ENCODE results near the gene PCNX4.
"Not testable (repeated sequence)": the region's sequence is repeated elsewhere in the genome, so short reads cannot be mapped to it uniquely, and the experiment has no call there.

PCNX4 gene

DNA sequence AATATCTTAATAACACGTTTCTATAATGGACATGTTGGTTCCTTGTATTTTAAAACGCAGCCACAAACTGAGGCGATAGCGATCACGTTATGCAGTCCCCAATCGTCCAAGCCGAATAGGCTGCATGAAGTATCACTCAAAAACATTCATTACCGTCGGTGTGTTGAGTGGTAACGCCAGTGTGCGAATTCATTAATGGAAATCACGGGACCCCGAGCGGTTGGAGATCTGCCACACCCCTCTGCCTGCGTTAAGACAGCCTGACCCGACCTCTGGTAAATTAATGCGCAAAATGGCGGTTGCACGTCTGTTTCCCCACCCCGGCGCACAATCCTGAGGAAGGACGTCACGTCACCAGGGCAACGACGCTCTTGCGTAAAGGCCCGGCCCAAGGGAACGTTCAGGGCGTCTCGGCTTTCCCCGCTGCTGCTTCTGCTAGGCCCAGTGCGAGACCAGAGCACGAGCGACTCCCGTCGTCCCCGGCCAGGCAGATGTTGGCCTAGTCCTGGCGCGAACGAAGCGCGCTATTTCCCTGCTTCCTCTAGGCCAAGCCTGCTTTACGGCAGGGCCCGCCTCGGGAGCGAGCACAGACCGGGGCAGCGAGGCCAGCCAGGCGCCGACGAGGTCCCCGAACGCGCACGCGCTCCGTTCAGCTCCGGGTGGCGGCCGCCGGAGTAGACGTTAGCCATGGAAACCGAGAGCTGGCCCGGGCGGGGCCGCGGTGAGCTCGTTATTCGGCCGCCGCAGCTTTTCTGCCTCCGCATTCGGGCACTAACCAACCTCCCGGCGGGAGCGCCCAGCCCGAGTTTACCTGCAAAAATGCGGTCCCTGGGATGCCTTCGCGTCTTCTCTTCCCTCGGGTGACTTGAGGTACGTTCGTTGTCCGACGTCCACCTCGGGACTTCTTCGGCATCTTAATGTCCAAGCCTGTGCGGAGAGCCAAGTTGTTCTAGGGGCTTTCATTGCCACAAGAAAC, at the start of gene PCNX4:
Gene PCNX4 (plus strand): TSS at position 374 of the 976 bp plus-strand sequence. CDS start 15,716 bp downstream, outside the sequence.
- peak; percentile 74 to 86 (median 86) for DNase-seq (ENCODE audit: low read depth in 2 of 3, low spot score in 2 of 3)

DNA sequence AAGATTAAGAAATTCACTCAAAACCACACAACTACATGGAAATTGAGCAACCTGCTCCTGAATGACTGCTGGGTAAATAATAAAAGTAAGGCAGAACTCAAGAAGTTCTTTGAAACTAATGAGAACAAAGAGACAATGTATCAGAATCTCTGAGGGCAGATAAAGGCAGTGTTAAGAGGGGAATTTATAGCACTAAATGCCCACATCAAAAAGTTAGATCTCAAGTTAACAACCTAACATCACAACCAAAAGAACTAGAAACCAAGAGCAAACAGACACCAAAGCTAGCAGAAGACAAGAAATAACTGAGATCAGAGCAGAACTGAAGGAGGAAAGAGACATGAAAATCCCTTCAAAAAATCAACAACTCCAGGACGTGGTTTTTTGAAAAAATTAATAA, 43.7 kb upstream of the PCNX4 start:
- DNase-seq (ENCODE audit: low read depth in 2 of 3, low spot score in 2 of 3): not testable (repeated sequence)

GRCh38 chr14:60051721-60052221, 40.0 kb upstream of the PCNX4 start:
- no peak for DNase-seq (ENCODE audit: low read depth in 2 of 3, low spot score in 2 of 3)

DNA sequence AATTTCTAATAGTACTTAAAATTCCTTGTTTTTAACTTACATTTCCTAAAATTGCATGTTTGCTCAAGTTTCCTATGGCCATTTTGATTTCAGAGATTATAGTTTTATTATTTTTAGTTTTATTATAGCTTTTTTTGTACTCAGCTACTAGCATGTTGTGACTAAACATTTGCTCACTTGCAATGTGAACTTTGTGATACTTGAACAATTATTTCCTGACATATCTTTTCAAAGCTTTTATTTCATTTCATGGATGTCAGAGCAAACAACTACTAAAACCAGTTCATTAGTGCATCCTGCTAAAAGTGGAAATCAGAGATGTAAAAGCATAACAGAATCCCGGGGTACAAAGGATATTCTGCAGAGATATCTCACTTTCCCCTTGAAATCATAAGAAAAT, 33.6 kb upstream of the PCNX4 start:
- DNase-seq (ENCODE audit: low read depth in 2 of 3, low spot score in 2 of 3): no peak

DNA sequence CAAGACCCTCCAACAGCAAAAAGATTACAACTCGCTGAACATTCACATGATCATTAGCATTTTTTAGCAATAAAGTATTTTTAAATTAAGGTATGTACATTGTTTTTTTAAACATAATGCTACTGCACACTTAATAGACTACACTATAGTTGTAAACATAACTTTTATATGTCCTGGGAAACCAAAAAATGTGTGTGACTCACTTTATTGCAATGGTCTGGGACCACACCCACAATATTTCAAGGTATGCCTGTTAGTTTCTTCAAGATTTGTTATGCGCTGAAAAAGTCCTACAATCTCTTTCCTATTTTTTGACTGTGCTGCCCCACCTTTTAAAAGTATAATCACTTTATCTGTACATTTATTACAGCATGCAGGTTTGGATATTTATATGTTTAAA, 30.4 kb upstream of the PCNX4 start:
- no peak for DNase-seq (ENCODE audit: low read depth in 2 of 3, low spot score in 2 of 3)

DNA sequence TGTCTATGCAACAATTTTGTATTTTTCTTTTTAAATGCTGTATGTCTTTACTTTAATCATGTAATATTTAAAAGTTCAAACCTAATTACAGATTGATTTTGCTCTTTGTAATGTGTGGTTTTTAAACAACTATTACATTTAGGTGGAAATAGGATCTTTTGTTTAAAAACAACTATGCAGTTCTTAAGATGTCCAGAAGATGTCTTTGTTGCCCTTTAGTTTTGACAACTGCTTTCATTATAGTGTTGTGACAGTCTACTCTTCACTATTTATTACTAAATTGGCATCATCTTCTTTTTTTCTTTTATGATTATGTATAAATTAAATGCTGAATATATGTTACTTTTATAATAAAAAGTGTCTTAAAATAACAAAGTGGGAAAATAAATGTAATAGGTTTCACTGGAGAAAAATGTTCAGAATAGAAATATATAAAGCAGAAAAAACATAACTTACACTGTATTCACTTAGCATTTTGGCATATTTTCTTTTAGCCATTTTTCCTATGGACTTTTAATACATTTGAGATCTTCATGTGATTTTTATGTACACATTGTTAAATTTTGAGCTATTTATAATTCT, 27.1 kb upstream of the PCNX4 start:
- no peak for DNase-seq (ENCODE audit: low read depth in 2 of 3, low spot score in 2 of 3)

DNA sequence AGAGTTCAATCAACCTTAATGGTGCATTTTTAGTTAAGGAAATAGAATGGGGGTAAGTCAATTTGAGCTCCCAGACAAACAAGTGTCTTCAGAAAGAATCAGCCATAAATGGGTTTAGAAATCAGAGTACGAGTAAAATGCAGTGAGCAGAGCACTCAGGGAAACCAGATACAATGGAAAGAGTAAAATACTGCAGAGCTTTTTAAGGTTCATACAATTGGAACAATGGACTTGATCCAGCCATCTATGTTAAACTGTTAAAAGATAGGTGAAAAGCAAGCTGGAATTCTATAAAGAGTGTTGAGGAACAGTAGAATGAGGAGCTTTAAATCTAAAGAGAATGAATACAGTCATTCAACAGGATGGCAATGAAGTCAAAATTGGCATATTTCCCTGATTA, 23.8 kb upstream of the PCNX4 start:
- DNase-seq (ENCODE audit: low read depth in 2 of 3, low spot score in 2 of 3): no peak

- DNase-seq (ENCODE audit: low read depth in 2 of 3, low spot score in 2 of 3): no peak
Measured at GRCh38 chr14:60079723-60080122, 12.0 kb upstream of the PCNX4 start.

DNA sequence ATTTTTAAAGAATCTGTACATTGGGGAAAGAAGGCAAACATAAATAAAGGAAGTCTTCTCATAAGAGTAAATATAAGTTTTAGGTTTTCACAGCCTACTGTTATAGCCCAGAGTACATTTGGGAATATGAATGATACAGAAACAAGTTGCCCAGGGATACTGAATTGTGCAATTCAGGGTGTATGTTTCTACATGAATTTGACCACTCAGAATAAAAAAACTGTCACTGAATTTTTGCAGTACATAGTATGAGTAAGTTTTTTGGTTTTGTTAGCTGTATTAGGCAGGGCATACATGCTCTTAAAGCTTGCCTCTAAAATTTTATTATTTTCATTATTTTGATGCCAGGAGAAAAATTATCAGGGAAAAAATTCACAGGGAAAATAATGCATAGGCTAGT, 6.6 kb upstream of the PCNX4 start:
- no peak for DNase-seq (ENCODE audit: low read depth in 2 of 3, low spot score in 2 of 3)

- DNase-seq (ENCODE audit: low read depth in 2 of 3, low spot score in 2 of 3): no peak
Measured at GRCh38 chr14:60085693-60086092, 6.0 kb upstream of the PCNX4 start.

DNA sequence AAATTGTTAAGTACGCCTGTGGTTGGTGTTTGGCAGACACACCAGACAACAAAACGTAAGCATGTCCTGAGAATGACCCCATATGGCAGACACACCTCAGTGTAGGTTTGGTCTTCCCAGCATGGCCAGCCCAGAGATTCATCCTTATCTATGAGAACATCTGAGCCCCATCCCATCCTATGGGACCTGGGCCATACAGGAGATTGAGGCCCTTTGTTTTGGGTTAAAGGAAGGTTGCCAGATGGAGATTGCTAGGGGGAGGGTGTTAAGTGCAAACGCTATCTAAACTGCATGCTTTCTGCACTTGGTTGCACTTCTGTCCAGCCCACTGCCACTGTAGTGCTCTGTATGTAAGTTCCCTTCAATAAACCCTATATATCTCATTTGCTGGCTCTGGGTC, 4.1 kb upstream of the PCNX4 start:
- DNase-seq (ENCODE audit: low read depth in 2 of 3, low spot score in 2 of 3): no peak

DNA sequence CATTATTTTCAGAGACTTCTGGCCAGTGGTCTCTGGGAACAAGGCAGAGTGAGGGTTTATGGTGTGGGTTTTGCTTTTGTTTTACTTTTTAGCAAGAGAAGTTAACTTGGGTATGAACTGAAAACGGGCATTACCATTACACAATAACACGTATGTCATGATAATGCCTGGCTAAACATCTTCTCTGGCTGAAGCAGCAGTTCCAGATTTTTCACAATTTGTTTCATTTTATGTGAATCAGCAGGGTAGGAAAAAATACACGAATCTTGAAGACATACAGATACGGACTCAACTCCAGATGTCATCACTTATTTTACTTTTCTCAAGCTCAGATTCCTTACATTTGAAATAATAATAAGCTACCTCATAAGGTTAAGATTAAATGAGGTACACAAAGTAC, 2.5 kb upstream of the PCNX4 start:
- DNase-seq (ENCODE audit: low read depth in 2 of 3, low spot score in 2 of 3): no peak

- DNase-seq (ENCODE audit: low read depth in 2 of 3, low spot score in 2 of 3): no peak
Measured at GRCh38 chr14:60090864-60091519, 731 bp upstream of the PCNX4 start.

GRCh38 chr14:60092526-60092920, 800 bp downstream of the PCNX4 start:
- no peak for DNase-seq (ENCODE audit: low read depth in 2 of 3, low spot score in 2 of 3)

GRCh38 chr14:60093080-60093479, 1.4 kb downstream of the PCNX4 start:
- no peak for DNase-seq (ENCODE audit: low read depth in 2 of 3, low spot score in 2 of 3)

DNA sequence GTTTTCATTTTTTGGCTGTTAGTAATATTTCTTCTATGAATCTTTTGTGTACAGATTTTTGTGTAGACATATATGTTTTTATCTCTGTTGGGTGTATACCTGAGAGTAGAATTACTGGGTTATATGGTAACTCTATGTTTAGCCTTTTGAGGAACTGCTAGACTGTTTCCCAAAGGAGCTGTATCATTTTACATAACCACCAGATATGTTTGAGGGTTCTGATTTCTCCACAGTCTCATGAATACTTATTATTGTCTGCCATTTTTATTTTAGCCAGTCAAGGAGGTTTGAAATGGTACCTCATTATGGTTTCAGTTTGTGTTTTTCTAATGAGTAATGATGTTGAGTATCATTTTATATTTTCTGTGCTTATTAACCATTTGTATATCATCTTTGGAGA, 1.9 kb downstream of the PCNX4 start:
- DNase-seq (ENCODE audit: low read depth in 2 of 3, low spot score in 2 of 3): no peak

- no peak for DNase-seq (ENCODE audit: low read depth in 2 of 3, low spot score in 2 of 3)
Measured at GRCh38 chr14:60094306-60094897, 2.7 kb downstream of the PCNX4 start.

DNA sequence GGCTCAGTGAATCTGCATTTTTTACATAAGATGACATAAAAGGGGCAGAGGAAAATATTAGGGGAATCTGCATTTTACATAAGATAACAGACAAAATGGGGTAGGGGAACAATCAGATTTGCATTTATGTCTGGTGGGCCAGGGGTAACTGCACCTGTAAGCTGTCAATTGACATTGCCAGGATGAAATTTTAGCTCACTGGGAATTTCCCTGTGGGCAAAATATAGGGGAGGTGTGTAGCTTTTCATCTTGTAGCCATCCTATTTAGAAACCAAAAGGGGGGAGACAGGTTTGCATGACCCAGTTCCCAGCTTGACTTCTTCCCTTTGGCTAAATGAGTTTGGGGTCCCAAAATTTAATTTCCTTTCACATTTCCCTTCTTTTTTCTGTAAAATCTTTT, 3.5 kb downstream of the PCNX4 start:
- no peak for DNase-seq (ENCODE audit: low read depth in 2 of 3, low spot score in 2 of 3)

- DNase-seq (ENCODE audit: low read depth in 2 of 3, low spot score in 2 of 3): no peak
Measured at GRCh38 chr14:60095781-60096450, 4.2 kb downstream of the PCNX4 start.

DNA sequence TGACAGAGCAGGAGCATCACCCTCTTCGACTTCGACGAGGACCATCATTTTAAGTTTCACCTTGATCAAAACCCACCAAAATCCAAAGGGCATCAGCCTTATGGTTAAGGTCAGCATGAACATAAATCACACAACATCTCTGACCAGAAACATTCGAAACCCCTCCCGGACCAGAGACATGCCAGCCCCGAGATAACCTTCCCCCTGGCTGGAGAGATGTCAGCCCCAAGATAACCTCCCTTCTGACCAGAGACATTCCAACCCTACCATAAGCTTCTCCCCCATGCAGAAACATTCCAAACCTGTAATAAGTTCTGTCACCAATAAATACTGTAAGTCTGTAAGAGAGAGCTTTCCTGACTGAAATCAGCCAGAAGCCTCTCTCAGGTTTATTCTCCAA, 6.3 kb downstream of the PCNX4 start:
- DNase-seq (ENCODE audit: low read depth in 2 of 3, low spot score in 2 of 3): no peak

DNA sequence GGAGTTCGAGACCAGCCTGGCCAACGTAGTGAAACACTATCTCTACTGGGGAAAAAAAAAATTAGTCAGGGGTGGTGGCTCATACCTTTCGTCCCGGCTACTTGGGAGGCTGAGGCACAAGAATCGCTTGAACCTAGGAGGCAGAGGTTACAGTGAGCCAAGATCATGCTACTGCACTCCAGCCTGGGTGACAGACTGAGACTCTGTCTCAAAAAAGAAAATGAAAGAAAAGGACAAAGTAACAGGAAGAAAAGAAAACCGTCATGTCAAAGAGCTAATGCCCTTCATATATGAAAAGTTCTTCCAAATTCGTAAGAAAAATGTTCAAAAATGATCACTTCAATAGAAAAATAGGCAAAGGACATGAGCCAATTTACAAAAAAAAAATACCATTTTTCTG, 8.1 kb downstream of the PCNX4 start:
- DNase-seq (ENCODE audit: low read depth in 2 of 3, low spot score in 2 of 3): not testable (repeated sequence)
